HCT116 (cell line): ENCODE results near the gene LTA4H. TPM values are rescaled to one million over a fixed set of nuclear protein-coding genes. Genes with fewer than 3 reads are reported as not detected.

Experiments used
- ATAC-seq: fragments of 200-7000 bp; cut with Tn5 transposase; 2 replicates; pipeline ENCODE4 v1.9.1; 2020; ENCODE audit warnings: mild to moderate bottlenecking, moderate library complexity
- BruUV-seq: library from RNA; stranded (reverse); fragments of 400-500 nt; replicated peaks from 2 replicates; lab custom pipeline; 2021; lab: Mats Ljungman, UMichigan
- CTCF ChIA-PET: fragments of 300-600 bp; sonication (Branson Sonifier 250); formaldehyde crosslinking; loops from one replicate; lab custom pipeline; 2021; ENCODE audit warnings: antibody characterized with exemption; lab: Charles Lee
- POLR2A ChIA-PET: fragments of 300-600, 350-600 bp; sonication (Branson Sonifier 250); formaldehyde crosslinking; loops from one replicate; lab custom pipeline; 2021; ENCODE audit warnings: antibody characterized with exemption; lab: Charles Lee
- RAD21 ChIA-PET, 2 experiments: fragments of 300-600 bp; sonication (Branson Sonifier 250); formaldehyde crosslinking; loops; one replicate each; lab custom pipeline; 2023; ENCODE audit warnings: low total read pairs in 2 of 2; ENCODE audit not compliant: uncharacterized antibody in 2 of 2, unreplicated experiment in 2 of 2, low non-redundant PET in 1 of 2; lab: Charles Lee
- DNase-seq: peaks from one replicate; pipeline ENCODE4 v3.0.0-alpha.2; 2010; ENCODE audit warnings: low read depth, low spot score
- H2AFZ ChIP-seq: fragments of 200-600 bp; shearing (Covaris generic), sonication (generic); 2 replicates; pipeline ENCODE4 v1.6.1; 2017; ENCODE audit warnings: low read depth, mixed run types, mixed read lengths, antibody characterized with exemption, low read length; ENCODE audit not compliant: poor library complexity, severe bottlenecking
- H3K27ac ChIP-seq: 2 replicates; pipeline ENCODE4 v1.5.1; 2012; ENCODE audit warnings: low read depth, low read length
- H3K27me3 ChIP-seq: fragments of 200-600 bp; sonication (generic); 2 replicates; pipeline ENCODE4 v1.6.1; 2016; ENCODE audit warnings: mixed run types, low read length, mixed read lengths; ENCODE audit not compliant: insufficient read depth
- H3K36me3 ChIP-seq, 2 experiments: fragments of 200-500 bp in 1 of 2; fragments of 200-600 bp in 1 of 2; sonication (Bioruptor generic) in 1 of 2; sonication (generic) in 1 of 2; 2 replicates each; pipeline versions ENCODE4 v1.5.1 to v1.6.1; 2014 to 2016; ENCODE audit warnings: low read length in 2 of 2, inconsistent platforms in 1 of 2, mixed read lengths in 1 of 2, mixed run types in 1 of 2; ENCODE audit not compliant: insufficient read depth in 2 of 2, control insufficient read depth in 1 of 2
- H3K4me1 ChIP-seq, 2 experiments: fragments of 200-600 bp in 1 of 2; sonication (generic) in 1 of 2; 2 replicates each; pipeline versions ENCODE4 v1.5.1 to v1.6.1; 2012 to 2017; ENCODE audit warnings: low read length in 2 of 2, inconsistent platforms in 1 of 2, mild to moderate bottlenecking in 1 of 2, mixed read lengths in 1 of 2, mixed run types in 1 of 2, moderate library complexity in 1 of 2; ENCODE audit not compliant: insufficient read depth in 2 of 2, control insufficient read depth in 1 of 2
- H3K4me2 ChIP-seq: fragments of 200-600 bp; sonication (generic); 2 replicates; pipeline ENCODE4 v1.6.1; 2017; ENCODE audit warnings: mixed run types, low read length, mixed read lengths
- H3K4me3 ChIP-seq, 2 experiments: fragments of 200-600 bp in 1 of 2; sonication (generic) in 1 of 2; replicated peaks in 1 of 2; 2 replicates each; pipeline ENCODE4 v1.5.1; 2011 to 2016; ENCODE audit warnings: low read length in 2 of 2, control low read depth in 1 of 2, low read depth in 1 of 2, mild to moderate bottlenecking in 1 of 2, mixed read lengths in 1 of 2, mixed run types in 1 of 2
- H3K79me2 ChIP-seq: fragments of 200-600 bp; sonication (generic); 2 replicates; pipeline ENCODE4 v1.6.1; 2017; ENCODE audit warnings: mild to moderate bottlenecking, mixed run types, low read length, moderate library complexity, mixed read lengths; ENCODE audit not compliant: insufficient read depth
- H3K9ac ChIP-seq: fragments of 200-600 bp; sonication (generic); 2 replicates; pipeline ENCODE4 v1.6.1; 2016; ENCODE audit warnings: low read length, mixed read lengths
- H3K9me2 ChIP-seq: fragments of 200-600 bp; sonication (generic), shearing (Covaris generic); 2 replicates; pipeline ENCODE4 v1.6.1; 2017; ENCODE audit warnings: mixed run types, mild to moderate bottlenecking, moderate library complexity; ENCODE audit not compliant: insufficient read depth
- H3K9me3 ChIP-seq, 2 experiments: fragments of 200-500 bp in 1 of 2; fragments of 200-600 bp in 1 of 2; sonication (Bioruptor generic) in 1 of 2; sonication (generic) in 1 of 2; 2 replicates each; pipeline ENCODE4 v1.6.1; 2014 to 2017; ENCODE audit warnings: low read length in 2 of 2, mixed read lengths in 2 of 2, inconsistent platforms in 1 of 2, low read depth in 1 of 2, mild to moderate bottlenecking in 1 of 2, mixed run types in 1 of 2, moderate library complexity in 1 of 2; ENCODE audit not compliant: control insufficient read depth in 1 of 2, insufficient read depth in 1 of 2
- H4K20me1 ChIP-seq: fragments of 200-600 bp; sonication (generic), shearing (Covaris generic); 2 replicates; pipeline ENCODE4 v1.6.1; 2017; ENCODE audit warnings: mixed run types, mild to moderate bottlenecking, moderate library complexity; ENCODE audit not compliant: insufficient read depth
- CTCF ChIP-seq, 3 experiments: fragments of 200-600 bp in 1 of 3; sonication (generic) in 1 of 3; IDR thresholded peaks in 2 of 3; conservative IDR thresholded peaks in 1 of 3; 2 replicates each; pipeline ENCODE4 v1.5.1; 2012 to 2017; ENCODE audit warnings: low read depth in 2 of 3, low read length in 2 of 3, antibody characterized with exemption in 1 of 3, borderline replicate concordance in 1 of 3, control low read depth in 1 of 3, mild to moderate bottlenecking in 1 of 3, mixed read lengths in 1 of 3, mixed run types in 1 of 3, moderate library complexity in 1 of 3; ENCODE audit not compliant: insufficient read depth in 1 of 3
- JUND ChIP-seq: IDR thresholded peaks from 2 replicates; pipeline ENCODE4 v1.6.1; 2012
- intact Hi-C: fragments of 100-400 bp; cut with micrococcal nuclease; formaldehyde crosslinking; loops from 2 replicates; pipeline ENCODE4 v1.10.0; 2022
- total RNA-seq: library from RNA; stranded (reverse); gene quantifications from one replicate; pipeline ENCODE4 v1.2.1, GENCODE V29; 2021; ENCODE audit not compliant: unreplicated experiment
- TF ChIP-seq, protein P1 (sequence below): IDR thresholded peaks from 2 replicates; pipeline ENCODE4 v1.6.1; 2011; ENCODE audit warnings: mild to moderate bottlenecking, low read length, moderate library complexity; ENCODE audit not compliant: insufficient replicate concordance; ENCODE audit errors: extremely low read depth

Gene LTA4H
- total RNA-seq, 1 experiment from 2014 or later: 163 TPM

DNA sequence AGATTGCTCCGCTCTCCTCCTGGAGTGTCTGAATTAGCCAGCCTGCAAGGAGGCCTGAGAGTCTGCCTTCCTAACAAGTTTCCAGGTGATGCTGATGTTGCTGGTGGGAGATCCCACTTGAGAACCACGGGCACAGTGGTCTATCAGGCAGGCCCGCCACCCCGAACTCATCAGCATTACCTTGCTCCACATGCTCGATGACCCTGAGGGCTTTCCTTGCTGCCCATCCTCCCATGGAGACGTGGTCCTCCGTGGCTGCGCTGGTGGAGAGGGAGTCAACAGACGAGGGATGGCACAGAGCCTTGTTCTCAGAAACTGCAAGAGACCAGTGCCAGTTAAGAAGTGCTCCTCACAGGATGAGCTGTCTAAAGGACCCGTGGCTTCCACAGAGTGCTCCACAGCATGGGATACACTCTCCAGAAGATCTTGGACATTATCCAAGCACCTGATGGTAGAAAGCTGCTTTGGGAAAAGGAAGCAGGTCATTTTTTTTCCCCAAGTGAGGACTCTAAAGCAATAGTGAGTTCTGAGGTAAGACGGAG, 57.6 kb downstream of the LTA4H start:
- no peak overlapping the region for H3K9ac ChIP-seq
- no peaks in the 10 kb centered on the region for H3K9me3 ChIP-seq
- no peak overlapping the region for H3K4me2 ChIP-seq
- ChIA-PET POLR2A (no interaction called here), RAD21 (no interaction called here), CTCF (interaction anchor here (1.5 kb wide), 1 partner anchor 21 kb away, joined by 3 read pairs; no protein-coding TSS in a partner anchor)
- no peaks in the 10 kb centered on the region for H3K36me3 ChIP-seq
- intact Hi-C loops: no loop called here
- H3K9me2 ChIP-seq: no peaks in the 10 kb centered on the region
- H3K27me3 ChIP-seq: no peaks in the 10 kb centered on the region
- no peaks in the 10 kb centered on the region for H4K20me1 ChIP-seq
- H3K79me2 ChIP-seq: no peaks in the 10 kb centered on the region
- no TSS peak for BruUV-seq
- H3K4me3 ChIP-seq: no peak overlapping the region
- ATAC-seq: no peak
- no peak overlapping the region for H2AFZ ChIP-seq
- TF ChIP-seq, protein P1, sequence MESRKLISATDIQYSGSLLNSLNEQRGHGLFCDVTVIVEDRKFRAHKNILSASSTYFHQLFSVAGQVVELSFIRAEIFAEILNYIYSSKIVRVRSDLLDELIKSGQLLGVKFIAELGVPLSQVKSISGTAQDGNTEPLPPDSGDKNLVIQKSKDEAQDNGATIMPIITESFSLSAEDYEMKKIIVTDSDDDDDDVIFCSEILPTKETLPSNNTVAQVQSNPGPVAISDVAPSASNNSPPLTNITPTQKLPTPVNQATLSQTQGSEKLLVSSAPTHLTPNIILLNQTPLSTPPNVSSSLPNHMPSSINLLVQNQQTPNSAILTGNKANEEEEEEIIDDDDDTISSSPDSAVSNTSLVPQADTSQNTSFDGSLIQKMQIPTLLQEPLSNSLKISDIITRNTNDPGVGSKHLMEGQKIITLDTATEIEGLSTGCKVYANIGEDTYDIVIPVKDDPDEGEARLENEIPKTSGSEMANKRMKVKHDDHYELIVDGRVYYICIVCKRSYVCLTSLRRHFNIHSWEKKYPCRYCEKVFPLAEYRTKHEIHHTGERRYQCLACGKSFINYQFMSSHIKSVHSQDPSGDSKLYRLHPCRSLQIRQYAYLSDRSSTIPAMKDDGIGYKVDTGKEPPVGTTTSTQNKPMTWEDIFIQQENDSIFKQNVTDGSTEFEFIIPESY: no peak
- no peak for TF ChIP-seq CTCF (IDR thresholded peaks at IDR 0.05 in 2 of 3, conservative IDR thresholded peaks at IDR 0.05 in 1 of 3; ENCODE audit: borderline replicate concordance in 1 of 3, insufficient read depth in 1 of 3, low read depth in 2 of 3, low read length in 2 of 3)
- TF ChIP-seq JUND: no peak
- no peak for DNase-seq
- peaks cover 0 to 7% of the 10 kb centered on the region in 2 experiments; a peak in 1 of 4 replicates for H3K4me1 ChIP-seq
- H3K27ac ChIP-seq: no peak overlapping the region
